ENCODE data around the gene PDE4A. TPM values are rescaled to one million over a fixed set of nuclear protein-coding genes. Genes with fewer than 3 reads are reported as not detected.
A peak's percentile ranks its signal among the peaks of the same experiment; 100 is the strongest.

PDE4A gene
- total and polyA plus RNA-seq, 7 donors = 4.1 to 29.0 (median 14.4) TPM

GRCh38 chr19:10497371-10497770 is 77.0 kb downstream of the PDE4A start:
- TF ChIP-seq CTCF (IDR thresholded peaks at IDR 0.05) = no peak
- DNase-seq (no peak), ATAC-seq (no peak)
- peak overlapping the region; percentile 41 for H3K27ac ChIP-seq
- intact Hi-C loops (cut with DNase I) = no loop called here
- H3K4me3 ChIP-seq = peak overlapping the region; percentile 22
- peaks cover 3 to 76% of the 10 kb centered on the region in 2 donors for H3K36me3 ChIP-seq (ENCODE audit: insufficient read depth in 1 of 2, low read depth in 1 of 2)
- peaks cover 52% of the 10 kb centered on the region for H3K4me1 ChIP-seq
- H3K27me3 ChIP-seq (ENCODE audit: insufficient read depth in 3 of 3, low read length in 2 of 3) = no peaks in the 10 kb centered on the region
- 69 to 79% (median 74%) methylated on average over 4 of the region's 4 CpGs for whole genome bisulfite sequencing, 3 donors
- no peaks in the 10 kb centered on the region for H3K9me3 ChIP-seq

- H3K4me1 ChIP-seq = peaks cover 52% of the 10 kb centered on the region
Observed at GRCh38 chr19:10499550-10500246, 79.4 kb downstream of the PDE4A start.

GRCh38 chr19:10500247-10500592 is 79.9 kb downstream of the PDE4A start:
- peaks cover 52% of the 10 kb centered on the region for H3K4me1 ChIP-seq
- no peak for TF ChIP-seq CTCF (IDR thresholded peaks at IDR 0.05)
- no peaks in the 10 kb centered on the region for H3K27me3 ChIP-seq (ENCODE audit: insufficient read depth in 3 of 3, low read length in 2 of 3)
- peaks cover 3 to 48% of the 10 kb centered on the region in 2 donors for H3K36me3 ChIP-seq (ENCODE audit: insufficient read depth in 1 of 2, low read depth in 1 of 2)
- H3K27ac ChIP-seq = no peak overlapping the region
- DNase-seq (no peak), ATAC-seq (no peak)
- peak overlapping the region; percentile 28 for H3K4me3 ChIP-seq
- no peaks in the 10 kb centered on the region for H3K9me3 ChIP-seq
- 94 to 96% (median 95%) methylated on average over 2 of the region's 2 CpGs for WGBS, 3 donors
- intact Hi-C loops (cut with DNase I) = loop anchor here in 1 of 2 donors (5.0 kb wide), 1 partner anchor 67 kb away; the partner anchor contains the start of genes CDKN2D and KRI1

More at GRCh38 chr19:10499550-10500246, 79.4 kb downstream of the PDE4A start:
- Histone ChIP-seq H3K4me3 (peak overlapping the region; percentile 28), H3K36me3 (ENCODE audit: insufficient read depth in 1 of 2, low read depth in 1 of 2) (peaks cover 3 to 54% of the 10 kb centered on the region in 2 donors), H3K27ac (no peak overlapping the region), H3K27me3 (ENCODE audit: insufficient read depth in 3 of 3, low read length in 2 of 3) (no peaks in the 10 kb centered on the region), H3K9me3 (no peaks in the 10 kb centered on the region)
- WGBS, 3 donors = 72 to 88% (median 77%) methylated on average over 24 of the region's 24 CpGs
- no peak for TF ChIP-seq CTCF (IDR thresholded peaks at IDR 0.05)
- intact Hi-C loops (cut with DNase I) = loop anchor here in 1 of 2 donors (5.0 kb wide), 1 partner anchor 68 kb away; the partner anchor contains the start of genes CDKN2D and KRI1
- DNase-seq (no peak), ATAC-seq (no peak)

GRCh38 chr19:10501971-10502523 is 81.7 kb downstream of the PDE4A start:
- peaks cover 3 to 30% of the 10 kb centered on the region in 2 donors for H3K36me3 ChIP-seq (ENCODE audit: insufficient read depth in 1 of 2, low read depth in 1 of 2)
- no peak for TF ChIP-seq CTCF (IDR thresholded peaks at IDR 0.05)
- WGBS, 3 donors = 0 to 1% (median 0%) methylated on average over 34 to 35 of the region's 35 CpGs
- H3K4me3 ChIP-seq = peak overlapping the region; percentile 90
- H3K27me3 ChIP-seq (ENCODE audit: insufficient read depth in 3 of 3, low read length in 2 of 3) = no peaks in the 10 kb centered on the region
- H3K27ac ChIP-seq = peak overlapping the region; percentile 98
- intact Hi-C loops (cut with DNase I) = loop anchor here in 1 of 2 donors (5.0 kb wide), 1 partner anchor 65 kb away; the partner anchor contains the start of genes CDKN2D and KRI1
- ATAC-seq (peak; percentile 72 to 81 (median 75)), DNase-seq (peak; percentile 83 to 94)
- peaks cover 38% of the 10 kb centered on the region for H3K4me1 ChIP-seq
- H3K9me3 ChIP-seq = no peaks in the 10 kb centered on the region

Data from psoas muscle (tissue), 8 donors.